A549 (cell line): ENCODE data around the gene RPH3AL. TPM values are rescaled to one million over a fixed set of nuclear protein-coding genes. Genes with fewer than 3 reads are reported as not detected.
A peak's percentile ranks its signal among the peaks of the same experiment; 100 is the strongest.

Experiments
- ATAC-seq, 2 experiments: fragments of 200-7000 bp in 1 of 2; fragments of >200 bp in 1 of 2; cut with Nextera tagmentation in 1 of 2; cut with Tn5 transposase in 1 of 2; 3 replicates each; pipeline versions ENCODE4 v1.8.0 to v1.9.1; 2018 to 2020; ENCODE audit warnings: mild to moderate bottlenecking in 1 of 2, moderate library complexity in 1 of 2
- CTCF ChIA-PET: fragments of 300-600 bp; sonication (Branson Sonifier 250); formaldehyde crosslinking; extraction: SDS; loops from one replicate; lab custom pipeline; 2021; ENCODE audit warnings: antibody characterized with exemption, inconsistent platforms; lab: Yijun Ruan, JAX
- POLR2A ChIA-PET: fragments of 350-600 bp; formaldehyde crosslinking; extraction: SDS; loops from one replicate; lab custom pipeline; 2021; ENCODE audit warnings: antibody characterized with exemption, inconsistent platforms; lab: Yijun Ruan, JAX
- DNase-seq, 2 experiments: peaks; one replicate each; pipeline versions ENCODE4 v3.0.0 to v3.0.0-alpha.2; 2011 to 2016; ENCODE audit warnings: low read depth in 1 of 2, low spot score in 1 of 2
- FAIRE-seq: peaks from 2 replicates; lab custom pipeline; 2011; peaks lifted over from hg19 to GRCh38; lab: Jason Lieb, UNC
- H3K27ac ChIP-seq, 2 experiments: fragments of >200 bp; sonication (Bioruptor Twin); formaldehyde crosslinking; 3 replicates each; pipeline ENCODE4 v1.5.1; 2016 to 2017
- H3K4me1 ChIP-seq: fragments of >200 bp; sonication (Bioruptor Twin); formaldehyde crosslinking; 3 replicates; pipeline ENCODE4 v1.6.1; 2016
- H3K4me2 ChIP-seq: fragments of >200 bp; sonication (Bioruptor Twin); formaldehyde crosslinking; 3 replicates; pipeline ENCODE4 v1.6.1; 2016
- H3K4me3 ChIP-seq: fragments of >200 bp; sonication (Bioruptor Twin); formaldehyde crosslinking; 3 replicates; pipeline ENCODE4 v1.5.1; 2016
- H3K9me3 ChIP-seq: fragments of >200 bp; sonication (Bioruptor Twin); formaldehyde crosslinking; 3 replicates; pipeline ENCODE4 v1.6.1; 2016
- BHLHE40 ChIP-seq: IDR thresholded peaks from 2 replicates; pipeline ENCODE4 v1.6.1; 2012; ENCODE audit warnings: low read depth, low read length, inconsistent platforms
- CEBPB ChIP-seq, 2 experiments: fragments of >200 bp in 1 of 2; sonication (Bioruptor Twin) in 1 of 2; formaldehyde crosslinking in 1 of 2; IDR thresholded peaks; 2 replicates each; pipeline ENCODE4 v1.6.1; 2012 to 2016
- FOSL2 ChIP-seq, 2 experiments: fragments of 450-650 bp in 1 of 2; fragments of >200 bp in 1 of 2; sonication (Bioruptor Twin) in 1 of 2; formaldehyde crosslinking; IDR thresholded peaks; 2 replicates each; pipeline versions ENCODE4 v1.5.0 to v1.6.1; 2016 to 2020; ENCODE audit warnings: mild to moderate bottlenecking in 1 of 2, moderate library complexity in 1 of 2
- FOXS1 ChIP-seq: fragments of 250-450 bp; sonication (Bioruptor Pico); IDR thresholded peaks from 2 replicates; pipeline ENCODE4 v1.5.0; 2020; ENCODE audit warnings: mild to moderate bottlenecking, moderate library complexity
- HOXB5 ChIP-seq: fragments of 250-450 bp; sonication (Bioruptor Pico); IDR thresholded peaks from 2 replicates; pipeline ENCODE4 v1.5.0; 2020; ENCODE audit warnings: mild to moderate bottlenecking, moderate library complexity
- KDM1A ChIP-seq: fragments of 200-600 bp; sonication (generic); IDR thresholded peaks from 2 replicates; pipeline ENCODE4 v1.6.1; 2016; ENCODE audit warnings: low read depth, mild to moderate bottlenecking
- NR3C1 ChIP-seq: fragments of >200 bp; sonication (Bioruptor Twin); formaldehyde crosslinking; IDR thresholded peaks from 3 replicates; pipeline ENCODE4 v1.6.1; 2017
- PHF8 ChIP-seq: fragments of 200-600 bp; sonication (generic); IDR thresholded peaks from 2 replicates; pipeline ENCODE4 v1.6.1; 2016; ENCODE audit warnings: low read depth, mild to moderate bottlenecking, antibody characterized with exemption, moderate library complexity, borderline replicate concordance
- POLR2A ChIP-seq: IDR thresholded peaks from 2 replicates; pipeline ENCODE4 v1.6.1; 2012; ENCODE audit warnings: mild to moderate bottlenecking, low read length
- RFX5 ChIP-seq: fragments of 450-650 bp; IDR thresholded peaks from 2 replicates; pipeline ENCODE4 v1.7.1; 2014; ENCODE audit warnings: antibody characterized with exemption, mild to moderate bottlenecking, moderate library complexity
- RNF2 ChIP-seq: fragments of 200-600 bp; sonication (generic); IDR thresholded peaks from 2 replicates; pipeline ENCODE4 v1.6.1; 2016; ENCODE audit warnings: low read depth, mild to moderate bottlenecking, antibody characterized with exemption, moderate library complexity, borderline replicate concordance
- SMC3 ChIP-seq: fragments of >200 bp; sonication (Bioruptor Twin); formaldehyde crosslinking; IDR thresholded peaks from 3 replicates; pipeline ENCODE4 v1.6.1; 2018; ENCODE audit warnings: inconsistent platforms
- TFCP2L1 ChIP-seq: fragments of 250-450 bp; sonication (Bioruptor Pico); IDR thresholded peaks from 2 replicates; pipeline ENCODE4 v1.5.0; 2021; ENCODE audit warnings: mild to moderate bottlenecking
- TP53 ChIP-seq: fragments of 250-450 bp; sonication (Bioruptor Pico); IDR thresholded peaks from 2 replicates; pipeline ENCODE4 v1.5.0; 2021; ENCODE audit warnings: mild to moderate bottlenecking, moderate library complexity
- ZC3H11A ChIP-seq: fragments of 450-650 bp; IDR thresholded peaks from 2 replicates; pipeline ENCODE4 v1.6.1; 2014; ENCODE audit warnings: antibody characterized with exemption, mild to moderate bottlenecking
- WGBS: methylation state at CpG from one replicate; pipeline ENCODE4 v1.1.6; 2017; ENCODE audit errors: missing lambda C conversion rate; 5-methylcytosine and 5-hydroxymethylcytosine counted together
- polyA plus RNA-seq, 4 experiments: library from polyadenylated mRNA; depleted of rRNA in 3 of 4; stranded (reverse); fragments of >200 nt; fragmentation: RNase III in 1 of 4; extraction: RNeasy Plus Mini Kit Qiagen cat#74134 plus additional on column Dnase treatment in 1 of 4; gene quantifications; 2 replicates in 3 of 4; 3 replicates in 1 of 4; pipeline ENCODE4 v1.2.3, GENCODE V29; 2011 to 2017
- TF ChIP-seq, protein P1 (sequence below): fragments of 150-350 bp; IDR thresholded peaks from 2 replicates; pipeline ENCODE4 v1.6.1; 2014; ENCODE audit warnings: low read depth, mild to moderate bottlenecking, low read length

Gene RPH3AL
- polyA plus RNA-seq, 2 of the 4 experiments (the other 2 are of a cell fraction) = 23.3 to 31.1 TPM

DNA sequence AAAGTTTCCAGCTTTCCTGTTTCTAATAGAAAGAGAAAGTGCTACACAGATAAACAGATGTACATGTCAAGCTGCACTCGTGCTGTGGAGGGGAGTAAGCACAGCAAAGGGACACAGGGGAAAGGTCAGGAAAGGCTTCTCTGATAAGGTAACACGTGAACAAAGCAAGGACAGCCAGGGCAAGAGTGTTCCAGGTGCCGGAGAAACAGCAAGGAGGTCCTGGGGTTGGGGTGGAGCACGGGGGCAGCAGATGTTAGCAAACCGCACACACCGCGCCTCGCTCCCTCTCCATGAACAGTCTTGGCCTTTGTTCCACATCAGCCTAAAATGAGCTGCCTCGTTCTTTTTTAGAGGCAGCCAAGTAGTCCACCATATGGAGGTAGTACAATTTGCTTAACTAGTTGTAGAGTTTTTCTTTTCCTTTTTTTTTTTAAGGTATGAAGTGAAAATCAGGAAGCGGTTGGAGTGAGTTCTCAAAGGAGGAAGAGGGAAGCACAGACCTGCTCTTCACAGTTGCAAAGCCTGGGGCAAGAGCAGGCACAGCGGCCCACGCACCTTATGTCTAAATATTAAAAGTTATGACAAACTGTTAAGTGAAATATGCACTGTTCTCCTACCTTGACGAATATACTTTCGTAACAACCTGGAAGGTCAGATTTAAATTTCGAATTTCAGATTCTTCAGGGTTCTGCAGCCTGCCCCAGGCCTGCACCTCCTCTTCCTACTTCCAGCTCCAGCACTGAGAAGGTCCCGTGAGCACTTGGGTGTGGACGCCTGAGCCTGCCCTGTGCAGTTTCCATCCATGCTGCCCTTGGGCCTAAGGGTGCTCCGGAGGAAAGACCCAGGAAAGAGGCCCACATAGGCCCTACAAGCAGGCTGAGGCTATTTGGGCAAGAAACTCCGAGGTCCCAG is 41.5 kb upstream of the RPH3AL start:
- FAIRE-seq (no peak), ATAC-seq (peak in 1 of 2 experiments; percentile 39; a peak in 2 of 6 replicates), DNase-seq (no peak)
- ChIA-PET POLR2A (no interaction called here), CTCF (interaction anchor here (1.0 to 2.1 kb wide), 3 partner anchors 8 to 23 kb away, joined by 3 to 9 read pairs (median 3); no protein-coding TSS in a partner anchor)
- Histone ChIP-seq H3K4me3 (no peak overlapping the region), H3K4me1 (no peaks in the 10 kb centered on the region), H3K4me2 (no peak overlapping the region), H3K9me3 (no peaks in the 10 kb centered on the region), H3K27ac (no peak overlapping the region)
- WGBS = 85% methylated on average over 19 of the region's 19 CpGs
- TF ChIP-seq FOSL2 (IDR thresholded peaks at IDR 0.05) = no peak
- no peak for TF ChIP-seq FOSL2 (CRISPR knock-in tag; IDR thresholded peaks at IDR 0.05)
- TF ChIP-seq TFCP2L1 (CRISPR knock-in tag) = no peak
- no peak for TF ChIP-seq POLR2A
- no peak for TF ChIP-seq NR3C1
- no peak for TF ChIP-seq TP53 (CRISPR knock-in tag)

DNA sequence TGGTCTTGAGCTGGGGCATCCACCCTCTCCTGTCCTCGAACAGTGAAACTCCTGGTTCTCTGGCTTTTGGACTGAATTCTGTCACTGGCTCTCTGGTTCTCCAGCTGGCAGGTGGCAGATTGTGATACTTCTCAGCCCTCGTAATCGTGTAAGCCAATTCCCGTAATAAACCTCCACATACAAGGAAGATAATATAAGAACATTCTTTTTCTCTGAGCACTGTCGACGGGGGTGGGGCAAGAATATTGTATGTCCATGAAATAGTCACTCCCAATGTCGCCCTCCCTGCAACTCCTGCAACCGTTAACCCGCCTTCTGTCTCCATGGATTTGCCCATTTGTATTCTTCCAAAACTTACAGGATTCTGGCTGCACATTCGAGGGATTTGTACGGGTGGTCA is 39.2 kb upstream of the RPH3AL start:
- no peak for DNase-seq
- 79% methylated on average over 11 of the region's 11 CpGs for WGBS
- Histone ChIP-seq H3K4me1 (no peaks in the 10 kb centered on the region), H3K27ac (no peak overlapping the region), H3K9me3 (no peaks in the 10 kb centered on the region), H3K4me3 (no peak overlapping the region), H3K4me2 (no peak overlapping the region)
- FAIRE-seq = no peak
- ChIA-PET CTCF (interaction anchor here (0.7 to 1.4 kb wide), 3 partner anchors 20 to 308 kb away, joined by 3 to 6 read pairs (median 4); no protein-coding TSS in a partner anchor), POLR2A (no interaction called here)
- TF ChIP-seq RNF2 = no peak
- TF ChIP-seq PHF8 = no peak
- TF ChIP-seq, protein P1, sequence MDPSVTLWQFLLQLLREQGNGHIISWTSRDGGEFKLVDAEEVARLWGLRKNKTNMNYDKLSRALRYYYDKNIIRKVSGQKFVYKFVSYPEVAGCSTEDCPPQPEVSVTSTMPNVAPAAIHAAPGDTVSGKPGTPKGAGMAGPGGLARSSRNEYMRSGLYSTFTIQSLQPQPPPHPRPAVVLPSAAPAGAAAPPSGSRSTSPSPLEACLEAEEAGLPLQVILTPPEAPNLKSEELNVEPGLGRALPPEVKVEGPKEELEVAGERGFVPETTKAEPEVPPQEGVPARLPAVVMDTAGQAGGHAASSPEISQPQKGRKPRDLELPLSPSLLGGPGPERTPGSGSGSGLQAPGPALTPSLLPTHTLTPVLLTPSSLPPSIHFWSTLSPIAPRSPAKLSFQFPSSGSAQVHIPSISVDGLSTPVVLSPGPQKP = no peak
- no peak for TF ChIP-seq SMC3
- ATAC-seq = no peak

DNA sequence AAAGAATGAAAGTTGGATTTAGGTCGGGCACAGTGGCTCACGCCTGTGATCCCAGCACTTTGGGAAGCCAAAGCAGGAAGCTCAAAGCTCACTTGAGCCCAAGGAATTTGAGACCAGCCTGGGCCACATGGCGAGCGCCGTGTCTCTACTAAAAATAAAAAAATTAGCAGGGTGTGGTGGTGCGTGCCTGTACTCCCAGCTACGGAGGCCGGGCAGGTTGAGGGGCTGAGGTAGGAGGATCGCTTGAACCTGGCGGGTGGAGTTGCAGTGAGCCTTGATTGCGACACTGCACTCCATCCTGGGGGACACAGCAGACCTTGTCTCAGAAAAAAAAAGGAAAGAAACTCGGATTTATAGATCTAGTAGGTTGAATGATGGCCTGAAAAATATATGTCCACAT is 37.4 kb upstream of the RPH3AL start:
- ChIA-PET CTCF (interaction anchor here (1.3 kb wide), 1 partner anchor 310 kb away, joined by 3 read pairs; no protein-coding TSS in a partner anchor), POLR2A (no interaction called here)
- Histone ChIP-seq H3K9me3 (no peaks in the 10 kb centered on the region), H3K4me3 (no peak overlapping the region), H3K4me2 (no peak overlapping the region), H3K4me1 (peaks cover 7% of the 10 kb centered on the region), H3K27ac (no peak overlapping the region)
- FAIRE-seq (no peak), DNase-seq (no peak), ATAC-seq (no peak)
- 88% methylated on average over 12 of the region's 12 CpGs for WGBS
- TF ChIP-seq CEBPB (IDR thresholded peaks at IDR 0.05) (0 out of 4 replicates have a peak, but pooled peaks of 1 of the 2 experiments have one; percentile 6), PHF8 (no peak)

DNA sequence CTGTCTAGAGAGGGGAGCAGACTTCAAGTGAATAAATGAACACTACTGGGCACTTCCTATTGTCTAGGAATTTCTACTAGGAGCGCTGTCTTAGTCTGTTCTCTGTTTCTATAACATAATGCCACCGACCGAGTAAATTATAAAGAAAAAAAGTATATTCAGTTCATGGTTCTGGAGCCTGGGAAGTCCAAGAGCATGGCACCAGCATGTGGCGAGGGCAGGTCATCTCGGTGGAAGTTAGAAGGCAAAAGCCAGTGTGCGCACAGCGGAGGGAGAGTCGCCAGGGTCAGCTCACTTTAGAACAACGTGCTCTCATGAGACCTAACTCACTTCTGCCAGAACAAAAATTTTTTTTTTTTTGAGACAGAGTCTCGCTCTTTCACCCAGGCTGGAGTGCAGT is 35.5 kb upstream of the RPH3AL start:
- Histone ChIP-seq H3K4me1 (peaks cover 27% of the 10 kb centered on the region), H3K4me2 (no peak overlapping the region), H3K9me3 (no peaks in the 10 kb centered on the region), H3K4me3 (no peak overlapping the region), H3K27ac (no peak overlapping the region)
- FAIRE-seq (no peak), ATAC-seq (no peak), DNase-seq (no peak)
- CTCF ChIA-PET = interaction anchor here (0.6 to 2.7 kb wide), 7 partner anchors 16 to 604 kb away, joined by 3 to 25 read pairs (median 3); partner anchors contain the start of gene RPH3AL
- WGBS = 91% methylated on average over 10 of the region's 10 CpGs
- no peak for TF ChIP-seq BHLHE40
- TF ChIP-seq HOXB5 = no peak
- TF ChIP-seq ZC3H11A = no peak
- no peak for TF ChIP-seq RFX5
- TF ChIP-seq KDM1A = no peak
- no peak for TF ChIP-seq FOXS1 (CRISPR knock-in tag)
- POLR2A ChIA-PET = no interaction called here
